DND-41 (cell line): ENCODE data around the gene DNAAF6.

Source experiments
- ATAC-seq: fragments of 200-7000 bp; cut with Tn5 transposase; 3 replicates; pipeline ENCODE4 v1.9.1; 2021; ENCODE audit warnings: low read depth; ENCODE audit not compliant: insufficient read depth
- DNase-seq: peaks from one replicate; pipeline ENCODE4 v3.0.0-alpha.2; 2020
- H2AFZ ChIP-seq: 2 replicates; pipeline ENCODE4 v1.6.0; 2012; ENCODE audit warnings: low read depth, low read length
- H3K27ac ChIP-seq: 2 replicates; pipeline ENCODE4 v1.5.1; 2012; ENCODE audit warnings: low read length, inconsistent platforms
- H3K27me3 ChIP-seq: fragments of 200-600 bp; sonication (generic); 2 replicates; pipeline ENCODE4 v1.6.0; 2012; ENCODE audit warnings: low read length, mild to moderate bottlenecking, inconsistent platforms; ENCODE audit not compliant: insufficient read depth, poor library complexity
- H3K36me3 ChIP-seq: 2 replicates; pipeline ENCODE4 v1.5.1; 2012; ENCODE audit warnings: low read length, inconsistent platforms; ENCODE audit not compliant: insufficient read depth
- H3K4me1 ChIP-seq: 2 replicates; pipeline ENCODE4 v1.5.1; 2012; ENCODE audit warnings: mild to moderate bottlenecking, low read length; ENCODE audit not compliant: insufficient read depth
- H3K4me2 ChIP-seq: 2 replicates; pipeline ENCODE4 v1.6.0; 2012; ENCODE audit warnings: mild to moderate bottlenecking, moderate library complexity, low read length, inconsistent platforms; ENCODE audit not compliant: insufficient read depth
- H3K4me3 ChIP-seq, 2 experiments: fragments of 200-600 bp in 1 of 2; shearing (Covaris generic) in 1 of 2; 2 replicates each; pipeline ENCODE4 v1.5.1; 2012 to 2016; ENCODE audit warnings: inconsistent platforms in 2 of 2, low read length in 2 of 2, mild to moderate bottlenecking in 2 of 2, low read depth in 1 of 2, moderate library complexity in 1 of 2
- H3K79me2 ChIP-seq: 2 replicates; pipeline ENCODE4 v1.6.0; 2012; ENCODE audit warnings: low read length, inconsistent platforms; ENCODE audit not compliant: insufficient read depth
- H3K9ac ChIP-seq: 2 replicates; pipeline ENCODE4 v1.6.0; 2012; ENCODE audit warnings: low read depth, mild to moderate bottlenecking, inconsistent platforms, low read length, moderate library complexity
- H3K9me3 ChIP-seq: 2 replicates; pipeline ENCODE4 v1.5.1; 2012; ENCODE audit warnings: low read length, moderate library complexity, mild to moderate bottlenecking, inconsistent platforms; ENCODE audit not compliant: insufficient read depth, severe bottlenecking
- H4K20me1 ChIP-seq: 2 replicates; pipeline ENCODE4 v1.6.0; 2012; ENCODE audit warnings: low read length; ENCODE audit not compliant: insufficient read depth
- EZH2 ChIP-seq: IDR thresholded peaks from 3 replicates; pipeline ENCODE4 v1.6.1; 2012; ENCODE audit warnings: borderline replicate concordance, low read depth, mild to moderate bottlenecking, moderate library complexity, low read length, inconsistent platforms; ENCODE audit not compliant: severe bottlenecking
- TF ChIP-seq, protein P1 (sequence below): IDR thresholded peaks from 2 replicates; pipeline ENCODE4 v1.5.1; 2012; ENCODE audit warnings: borderline replicate concordance, low read length, moderate library complexity, mild to moderate bottlenecking; ENCODE audit not compliant: poor library complexity, severe bottlenecking; ENCODE audit errors: extremely low read depth

The DNAAF6 gene

DNA sequence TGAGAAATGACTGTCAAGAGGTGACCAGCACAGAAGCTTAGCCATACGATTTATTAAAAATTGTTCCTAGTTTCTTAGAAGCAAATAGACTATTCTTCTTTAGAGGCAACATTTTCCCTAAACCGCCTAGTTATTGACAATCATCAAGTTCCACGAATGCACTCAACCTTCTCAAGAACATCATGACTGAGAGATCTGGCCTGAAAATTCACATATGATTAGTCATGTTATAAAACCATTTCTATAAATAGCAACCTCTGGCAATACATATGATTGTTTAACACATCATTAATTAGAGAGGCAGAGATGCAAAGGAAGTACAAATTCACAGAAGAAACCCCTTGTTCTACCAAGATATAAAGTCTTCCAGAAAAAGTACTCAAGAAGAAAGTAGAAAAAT, 6.9 kb upstream of the DNAAF6 start:
- TF ChIP-seq, protein P1, sequence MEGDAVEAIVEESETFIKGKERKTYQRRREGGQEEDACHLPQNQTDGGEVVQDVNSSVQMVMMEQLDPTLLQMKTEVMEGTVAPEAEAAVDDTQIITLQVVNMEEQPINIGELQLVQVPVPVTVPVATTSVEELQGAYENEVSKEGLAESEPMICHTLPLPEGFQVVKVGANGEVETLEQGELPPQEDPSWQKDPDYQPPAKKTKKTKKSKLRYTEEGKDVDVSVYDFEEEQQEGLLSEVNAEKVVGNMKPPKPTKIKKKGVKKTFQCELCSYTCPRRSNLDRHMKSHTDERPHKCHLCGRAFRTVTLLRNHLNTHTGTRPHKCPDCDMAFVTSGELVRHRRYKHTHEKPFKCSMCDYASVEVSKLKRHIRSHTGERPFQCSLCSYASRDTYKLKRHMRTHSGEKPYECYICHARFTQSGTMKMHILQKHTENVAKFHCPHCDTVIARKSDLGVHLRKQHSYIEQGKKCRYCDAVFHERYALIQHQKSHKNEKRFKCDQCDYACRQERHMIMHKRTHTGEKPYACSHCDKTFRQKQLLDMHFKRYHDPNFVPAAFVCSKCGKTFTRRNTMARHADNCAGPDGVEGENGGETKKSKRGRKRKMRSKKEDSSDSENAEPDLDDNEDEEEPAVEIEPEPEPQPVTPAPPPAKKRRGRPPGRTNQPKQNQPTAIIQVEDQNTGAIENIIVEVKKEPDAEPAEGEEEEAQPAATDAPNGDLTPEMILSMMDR, result no peak
- no peak for TF ChIP-seq EZH2
- H3K4me2 ChIP-seq, result no peak overlapping the region
- no peak for DNase-seq

DNA sequence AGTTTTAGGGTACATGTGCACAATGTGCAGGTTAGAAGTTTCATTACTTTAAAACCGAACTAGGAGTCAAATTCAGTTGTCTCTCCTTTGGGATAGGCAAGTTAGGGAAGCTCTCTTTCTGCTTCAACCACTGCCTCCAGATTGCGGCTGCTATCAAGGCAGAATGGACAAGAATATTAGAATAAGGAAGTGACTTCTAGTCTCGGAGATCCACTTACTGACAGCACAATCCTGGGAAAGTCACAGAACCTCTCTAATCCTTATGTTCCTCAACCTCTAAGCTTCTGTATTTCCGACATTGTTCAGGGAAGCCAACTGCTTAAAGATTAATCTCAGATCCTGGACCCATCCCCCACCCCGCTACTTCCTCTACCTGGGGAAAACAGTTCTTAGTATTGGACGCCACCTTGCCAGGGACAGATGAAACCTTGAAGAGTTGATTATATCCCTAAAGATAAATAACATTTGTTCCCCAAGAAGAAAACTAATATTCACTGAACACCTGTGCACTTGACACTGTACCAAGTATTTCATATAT, 2.3 kb upstream of the DNAAF6 start:
- no peak overlapping the region for H3K4me2 ChIP-seq
- no peak for TF ChIP-seq EZH2
- TF ChIP-seq, protein P1, result no peak
- no peak overlapping the region for H3K27ac ChIP-seq
- no peak overlapping the region for H2AFZ ChIP-seq
- H3K4me1 ChIP-seq, result no peaks in the 10 kb centered on the region
- no peak overlapping the region for H3K4me3 ChIP-seq
- ATAC-seq, result no peak
- no peaks in the 10 kb centered on the region for H3K27me3 ChIP-seq
- no peak for DNase-seq
- no peak overlapping the region for H3K9ac ChIP-seq
- H3K36me3 ChIP-seq, result no peaks in the 10 kb centered on the region
- H3K9me3 ChIP-seq, result no peaks in the 10 kb centered on the region
- H4K20me1 ChIP-seq, result no peaks in the 10 kb centered on the region
- no peaks in the 10 kb centered on the region for H3K79me2 ChIP-seq

More for the DNA sequence above, 6.9 kb upstream of the DNAAF6 start:
- H3K36me3 ChIP-seq, result no peaks in the 10 kb centered on the region
- no peak overlapping the region for H2AFZ ChIP-seq
- H3K4me3 ChIP-seq, result no peak overlapping the region
- no peaks in the 10 kb centered on the region for H3K79me2 ChIP-seq
- H3K27ac ChIP-seq, result no peak overlapping the region
- no peaks in the 10 kb centered on the region for H3K27me3 ChIP-seq
- H4K20me1 ChIP-seq, result no peaks in the 10 kb centered on the region
- H3K9ac ChIP-seq, result no peak overlapping the region
- ATAC-seq, result no peak
- H3K4me1 ChIP-seq, result no peaks in the 10 kb centered on the region
- H3K9me3 ChIP-seq, result no peaks in the 10 kb centered on the region

DNA sequence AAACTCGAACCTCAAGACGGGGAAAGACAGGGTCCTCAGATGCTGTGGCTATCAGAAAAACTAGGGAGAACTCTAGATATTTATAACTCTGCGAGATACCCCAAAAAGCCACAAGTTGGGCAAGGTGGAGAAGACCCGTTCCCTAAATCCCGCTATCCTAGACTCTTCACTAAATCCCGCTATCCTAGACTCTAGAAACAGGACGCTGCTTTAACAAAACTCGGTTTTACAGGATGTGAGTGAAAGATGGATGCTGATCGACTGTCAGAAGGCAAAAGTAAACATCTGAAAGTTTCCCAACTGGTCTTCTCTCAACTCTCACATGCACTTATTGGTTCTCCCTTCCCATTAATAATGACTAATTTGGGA, 270 bp downstream of the DNAAF6 start:
- Histone ChIP-seq H3K4me1 (no peaks in the 10 kb centered on the region), H3K27ac (no peak overlapping the region), H3K9ac (no peak overlapping the region), H3K4me3 (no peak overlapping the region), H3K79me2 (no peaks in the 10 kb centered on the region), H4K20me1 (no peaks in the 10 kb centered on the region), H3K9me3 (no peaks in the 10 kb centered on the region), H3K36me3 (no peaks in the 10 kb centered on the region), H2AFZ (no peak overlapping the region), H3K27me3 (no peaks in the 10 kb centered on the region), H3K4me2 (no peak overlapping the region)
- no peak for TF ChIP-seq EZH2
- TF ChIP-seq, protein P1, result no peak
- ATAC-seq, result no peak
- DNase-seq, result no peak

DNA sequence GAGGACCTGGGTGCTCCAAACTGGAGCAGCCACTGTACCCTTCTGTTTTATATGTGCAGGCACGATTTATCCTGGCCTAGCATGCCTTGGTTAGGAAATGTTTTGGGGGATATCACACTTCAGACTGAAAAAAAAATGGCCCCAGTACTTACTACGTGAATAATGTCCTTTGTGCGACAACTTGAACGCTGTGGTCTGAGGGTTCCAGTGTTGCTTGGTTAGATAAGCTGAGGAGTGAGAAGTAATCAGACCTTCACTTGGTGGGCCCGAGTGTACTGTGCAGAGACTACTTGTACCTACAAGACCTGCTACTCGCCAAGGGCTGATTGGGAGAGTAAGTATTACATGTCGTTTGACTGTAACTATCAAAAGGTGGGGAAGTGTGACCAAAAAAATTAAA, 678 bp downstream of the DNAAF6 start:
- Histone ChIP-seq H3K4me2 (no peak overlapping the region), H4K20me1 (no peaks in the 10 kb centered on the region), H3K9ac (no peak overlapping the region), H2AFZ (no peak overlapping the region), H3K27ac (no peak overlapping the region), H3K4me1 (no peaks in the 10 kb centered on the region), H3K27me3 (no peaks in the 10 kb centered on the region), H3K4me3 (no peak overlapping the region), H3K9me3 (no peaks in the 10 kb centered on the region), H3K79me2 (no peaks in the 10 kb centered on the region), H3K36me3 (no peaks in the 10 kb centered on the region)
- no peak for TF ChIP-seq EZH2
- TF ChIP-seq, protein P1, result no peak
- DNase-seq, result no peak
- no peak for ATAC-seq
